HCT116 (cell line): Measurements from ENCODE around the gene RBBP6.

ENCODE experiments used
- EZH2 ChIP-seq: fragments of 200-600 bp; sonication (generic); IDR thresholded peaks from 2 replicates; pipeline ENCODE4 v1.6.1; 2017; ENCODE audit warnings: antibody characterized with exemption, mixed run types
- POLR2A ChIP-seq: IDR thresholded peaks from 2 replicates; pipeline ENCODE4 v1.7.0; 2011; ENCODE audit warnings: borderline replicate concordance; ENCODE audit not compliant: insufficient read depth, insufficient read length; ENCODE audit errors: extremely low read depth
- POLR2AphosphoS5 ChIP-seq: IDR thresholded peaks from 2 replicates; pipeline ENCODE4 v1.6.1; 2011; ENCODE audit warnings: mild to moderate bottlenecking, low read depth, low read length, moderate library complexity
- RAD21 ChIP-seq: IDR thresholded peaks from 2 replicates; pipeline ENCODE4 v1.6.1; 2012; ENCODE audit warnings: low read depth, mild to moderate bottlenecking
- YY1 ChIP-seq: IDR thresholded peaks from 2 replicates; pipeline ENCODE4 v1.6.1; 2011; ENCODE audit warnings: low read length, low read depth, moderate library complexity, mild to moderate bottlenecking; ENCODE audit not compliant: insufficient replicate concordance; ENCODE audit errors: extremely low read depth
- TF ChIP-seq, protein P1 (sequence below), 3 experiments: fragments of 200-600 bp in 1 of 3; sonication (generic) in 1 of 3; IDR thresholded peaks in 2 of 3; conservative IDR thresholded peaks in 1 of 3; 2 replicates each; pipeline ENCODE4 v1.5.1; 2012 to 2017; ENCODE audit warnings: low read depth in 2 of 3, low read length in 2 of 3, antibody characterized with exemption in 1 of 3, borderline replicate concordance in 1 of 3, control low read depth in 1 of 3, mild to moderate bottlenecking in 1 of 3, mixed read lengths in 1 of 3, mixed run types in 1 of 3, moderate library complexity in 1 of 3; ENCODE audit not compliant: insufficient read depth in 1 of 3

DNA sequence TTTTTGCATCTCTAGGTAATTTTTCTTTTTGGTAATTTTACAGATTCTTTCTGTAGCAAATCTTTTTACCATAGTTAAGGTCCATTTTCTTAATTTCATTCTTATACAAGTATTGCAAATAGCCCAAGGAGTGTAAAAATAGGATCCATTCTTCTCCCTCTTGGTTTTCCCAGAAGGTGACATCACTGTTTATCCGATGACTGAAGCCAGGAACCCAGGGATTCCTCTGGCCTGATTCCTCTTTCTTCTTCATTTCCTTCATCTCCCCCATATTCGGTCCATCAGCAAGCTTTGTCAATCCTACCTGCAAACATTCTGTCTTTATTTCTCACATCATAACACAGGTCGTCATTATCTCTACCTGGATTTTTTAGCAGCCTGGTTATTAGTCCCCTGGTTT lies 5.3 kb downstream of the RBBP6 start:
- TF ChIP-seq, protein P1, sequence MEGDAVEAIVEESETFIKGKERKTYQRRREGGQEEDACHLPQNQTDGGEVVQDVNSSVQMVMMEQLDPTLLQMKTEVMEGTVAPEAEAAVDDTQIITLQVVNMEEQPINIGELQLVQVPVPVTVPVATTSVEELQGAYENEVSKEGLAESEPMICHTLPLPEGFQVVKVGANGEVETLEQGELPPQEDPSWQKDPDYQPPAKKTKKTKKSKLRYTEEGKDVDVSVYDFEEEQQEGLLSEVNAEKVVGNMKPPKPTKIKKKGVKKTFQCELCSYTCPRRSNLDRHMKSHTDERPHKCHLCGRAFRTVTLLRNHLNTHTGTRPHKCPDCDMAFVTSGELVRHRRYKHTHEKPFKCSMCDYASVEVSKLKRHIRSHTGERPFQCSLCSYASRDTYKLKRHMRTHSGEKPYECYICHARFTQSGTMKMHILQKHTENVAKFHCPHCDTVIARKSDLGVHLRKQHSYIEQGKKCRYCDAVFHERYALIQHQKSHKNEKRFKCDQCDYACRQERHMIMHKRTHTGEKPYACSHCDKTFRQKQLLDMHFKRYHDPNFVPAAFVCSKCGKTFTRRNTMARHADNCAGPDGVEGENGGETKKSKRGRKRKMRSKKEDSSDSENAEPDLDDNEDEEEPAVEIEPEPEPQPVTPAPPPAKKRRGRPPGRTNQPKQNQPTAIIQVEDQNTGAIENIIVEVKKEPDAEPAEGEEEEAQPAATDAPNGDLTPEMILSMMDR (IDR thresholded peaks at IDR 0.05 in 2 of 3, conservative IDR thresholded peaks at IDR 0.05 in 1 of 3; ENCODE audit: borderline replicate concordance in 1 of 3, insufficient read depth in 1 of 3, low read depth in 2 of 3, low read length in 2 of 3) = no peak
- no peak for TF ChIP-seq YY1
- no peak for TF ChIP-seq POLR2AphosphoS5
- TF ChIP-seq POLR2A = no peak
- TF ChIP-seq RAD21 = no peak
- TF ChIP-seq EZH2 = no peak
